DMS79 treated with DMSO at 0.1 percent for 48 hours (cell line): ENCODE measurements around the gene SDK1.
"Not testable (repeated sequence)": the region's sequence is repeated elsewhere in the genome, so short reads cannot be mapped to it uniquely, and the experiment has no call there.

Experiments
- DNase-seq: peaks from one replicate; lab custom pipeline; 2025; lab: John Stamatoyannopoulos, UW

SDK1 gene

GRCh38 chr7:4314316-4314715, 1013.3 kb downstream of the SDK1 start:
- not testable (repeated sequence) for DNase-seq
